ENCODE measurements around the gene KRTAP9-4. TPM values are rescaled to one million over a fixed set of nuclear protein-coding genes. Genes with fewer than 3 reads are reported as not detected.
"Not testable (repeated sequence)": the region's sequence is repeated elsewhere in the genome, so short reads cannot be mapped to it uniquely, and the experiment has no call there.

Gene KRTAP9-4
- not detected for total RNA-seq (ENCODE audit: unreplicated experiment)
- long read RNA-seq: 0 reads

DNA sequence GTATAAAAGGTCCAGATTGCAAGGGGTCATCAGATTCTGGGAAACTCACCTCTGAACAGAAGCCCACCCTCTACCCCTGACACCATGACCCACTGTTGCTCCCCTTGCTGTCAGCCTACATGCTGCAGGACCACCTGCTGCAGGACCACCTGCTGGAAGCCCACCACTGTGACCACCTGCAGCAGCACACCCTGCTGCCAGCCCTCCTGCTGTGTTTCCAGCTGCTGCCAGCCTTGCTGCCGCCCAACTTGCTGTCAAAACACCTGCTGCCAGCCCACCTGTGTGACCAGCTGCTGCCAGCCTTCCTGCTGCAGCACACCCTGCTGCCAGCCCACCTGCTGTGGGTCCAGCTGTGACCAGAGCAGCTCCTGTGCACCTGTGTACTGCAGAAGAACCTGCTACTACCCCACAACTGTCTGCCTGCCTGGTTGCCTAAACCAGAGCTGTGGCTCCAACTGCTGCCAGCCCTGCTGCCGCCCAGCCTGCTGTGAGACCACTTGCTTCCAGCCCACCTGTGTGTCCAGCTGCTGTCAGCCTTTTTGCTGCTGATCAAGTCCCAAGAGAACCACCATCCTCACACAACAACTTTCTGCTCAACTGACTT lies at the start of gene KRTAP9-4:
KRTAP9-4 (plus strand) TSS at position 51 of the 604 bp plus-strand sequence; CDS start at position 85, 34 bp downstream.
- H3K9me3 Mint-ChIP-seq (ENCODE audit: unreplicated experiment); H3K27me3 Mint-ChIP-seq (ENCODE audit: unreplicated experiment); H3K4me1 Mint-ChIP-seq (ENCODE audit: unreplicated experiment); DNase-seq (ENCODE audit: low spot score); H3K27ac Mint-ChIP-seq (ENCODE audit: unreplicated experiment); H3K36me3 Mint-ChIP-seq (ENCODE audit: low read depth, unreplicated experiment); H3K4me3 Mint-ChIP-seq (ENCODE audit: unreplicated experiment): not testable (repeated sequence)

GRCh38 chr17:41211845-41212466 lies 37.5 kb upstream of the KRTAP9-4 start:
- H3K4me1 Mint-ChIP-seq (ENCODE audit: unreplicated experiment): no peaks in the 10 kb centered on the region
- no peaks in the 10 kb centered on the region for H3K36me3 Mint-ChIP-seq (ENCODE audit: low read depth, unreplicated experiment)
- no peaks in the 10 kb centered on the region for H3K9me3 Mint-ChIP-seq (ENCODE audit: unreplicated experiment)
- no peak overlapping the region for H3K27ac Mint-ChIP-seq (ENCODE audit: unreplicated experiment)
- TF ChIP-seq, protein P1, sequence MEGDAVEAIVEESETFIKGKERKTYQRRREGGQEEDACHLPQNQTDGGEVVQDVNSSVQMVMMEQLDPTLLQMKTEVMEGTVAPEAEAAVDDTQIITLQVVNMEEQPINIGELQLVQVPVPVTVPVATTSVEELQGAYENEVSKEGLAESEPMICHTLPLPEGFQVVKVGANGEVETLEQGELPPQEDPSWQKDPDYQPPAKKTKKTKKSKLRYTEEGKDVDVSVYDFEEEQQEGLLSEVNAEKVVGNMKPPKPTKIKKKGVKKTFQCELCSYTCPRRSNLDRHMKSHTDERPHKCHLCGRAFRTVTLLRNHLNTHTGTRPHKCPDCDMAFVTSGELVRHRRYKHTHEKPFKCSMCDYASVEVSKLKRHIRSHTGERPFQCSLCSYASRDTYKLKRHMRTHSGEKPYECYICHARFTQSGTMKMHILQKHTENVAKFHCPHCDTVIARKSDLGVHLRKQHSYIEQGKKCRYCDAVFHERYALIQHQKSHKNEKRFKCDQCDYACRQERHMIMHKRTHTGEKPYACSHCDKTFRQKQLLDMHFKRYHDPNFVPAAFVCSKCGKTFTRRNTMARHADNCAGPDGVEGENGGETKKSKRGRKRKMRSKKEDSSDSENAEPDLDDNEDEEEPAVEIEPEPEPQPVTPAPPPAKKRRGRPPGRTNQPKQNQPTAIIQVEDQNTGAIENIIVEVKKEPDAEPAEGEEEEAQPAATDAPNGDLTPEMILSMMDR (IDR thresholded peaks at IDR 0.05; ENCODE audit: unreplicated experiment): no peak
- DNase-seq (ENCODE audit: low spot score): no peak
- H3K4me3 Mint-ChIP-seq (ENCODE audit: unreplicated experiment): no peak overlapping the region
- H3K27me3 Mint-ChIP-seq (ENCODE audit: unreplicated experiment): no peaks in the 10 kb centered on the region

DNA sequence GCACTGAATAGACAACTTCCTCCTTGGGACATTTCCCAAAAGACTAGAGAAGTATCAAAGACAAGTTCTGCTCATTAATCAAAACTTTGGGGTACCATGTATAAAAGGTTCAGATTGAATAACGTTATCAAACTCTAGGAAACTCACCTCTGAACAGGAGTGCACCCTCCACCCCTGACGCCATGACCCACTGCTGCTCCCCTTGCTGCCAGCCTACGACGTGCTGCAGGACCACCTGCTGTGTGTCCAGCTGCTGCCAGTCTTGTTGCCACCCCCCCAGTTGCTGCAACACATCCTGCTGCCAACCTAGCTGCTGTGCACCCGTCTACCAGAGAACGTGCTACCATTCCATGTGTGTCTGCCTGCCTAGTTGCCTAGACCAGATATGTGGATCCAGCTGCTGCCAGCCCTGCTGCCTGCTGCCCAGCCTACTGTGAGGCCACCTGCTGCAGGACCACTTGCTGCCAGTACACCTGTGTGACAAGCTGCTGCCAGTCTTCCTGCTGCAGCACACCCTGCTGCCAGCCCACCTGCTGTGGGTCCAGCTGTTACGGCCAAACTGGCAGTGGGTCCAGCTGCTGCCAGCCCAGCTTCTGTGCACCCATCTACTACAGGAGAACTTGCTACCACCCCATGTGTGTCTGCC lies 36.8 kb upstream of the KRTAP9-4 start:
- TF ChIP-seq, protein P1 (IDR thresholded peaks at IDR 0.05; ENCODE audit: unreplicated experiment): no peak
- no peaks in the 10 kb centered on the region for H3K36me3 Mint-ChIP-seq (ENCODE audit: low read depth, unreplicated experiment)
- H3K27me3 Mint-ChIP-seq (ENCODE audit: unreplicated experiment): no peaks in the 10 kb centered on the region

DNA sequence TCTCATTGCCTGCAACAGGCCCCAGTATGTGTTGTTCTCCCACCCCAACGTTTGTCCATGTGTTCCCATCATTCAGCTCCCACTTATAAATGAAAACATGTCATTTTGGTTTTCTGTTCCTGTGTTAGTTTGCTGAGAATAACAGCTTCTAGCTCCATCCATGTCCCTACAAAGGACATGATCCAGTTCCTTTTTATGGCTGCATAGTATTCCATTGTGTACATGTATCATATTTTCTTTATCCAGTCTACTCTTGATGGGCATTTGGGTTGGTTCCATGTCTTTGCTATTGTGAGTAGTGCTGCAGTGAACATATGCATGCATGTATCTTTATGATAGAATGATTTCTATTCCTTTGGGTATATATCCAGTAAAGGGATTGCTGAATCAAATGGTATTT lies 33.8 kb upstream of the KRTAP9-4 start:
- DNase-seq (ENCODE audit: low spot score): no peak
- Mint-ChIP-seq H3K9me3 (ENCODE audit: unreplicated experiment) (no peaks in the 10 kb centered on the region), H3K4me3 (ENCODE audit: unreplicated experiment) (no peak overlapping the region), H3K4me1 (ENCODE audit: unreplicated experiment) (no peaks in the 10 kb centered on the region), H3K27me3 (ENCODE audit: unreplicated experiment) (no peaks in the 10 kb centered on the region), H3K27ac (ENCODE audit: unreplicated experiment) (no peak overlapping the region), H3K36me3 (ENCODE audit: low read depth, unreplicated experiment) (no peaks in the 10 kb centered on the region)
- TF ChIP-seq, protein P1 (IDR thresholded peaks at IDR 0.05; ENCODE audit: unreplicated experiment): no peak

More for the DNA sequence above, 36.8 kb upstream of the KRTAP9-4 start:
- H3K9me3 Mint-ChIP-seq (ENCODE audit: unreplicated experiment): no peaks in the 10 kb centered on the region
- H3K27ac Mint-ChIP-seq (ENCODE audit: unreplicated experiment): no peak overlapping the region
- DNase-seq (ENCODE audit: low spot score): no peak
- H3K4me3 Mint-ChIP-seq (ENCODE audit: unreplicated experiment): no peak overlapping the region
- no peaks in the 10 kb centered on the region for H3K4me1 Mint-ChIP-seq (ENCODE audit: unreplicated experiment)

DNA sequence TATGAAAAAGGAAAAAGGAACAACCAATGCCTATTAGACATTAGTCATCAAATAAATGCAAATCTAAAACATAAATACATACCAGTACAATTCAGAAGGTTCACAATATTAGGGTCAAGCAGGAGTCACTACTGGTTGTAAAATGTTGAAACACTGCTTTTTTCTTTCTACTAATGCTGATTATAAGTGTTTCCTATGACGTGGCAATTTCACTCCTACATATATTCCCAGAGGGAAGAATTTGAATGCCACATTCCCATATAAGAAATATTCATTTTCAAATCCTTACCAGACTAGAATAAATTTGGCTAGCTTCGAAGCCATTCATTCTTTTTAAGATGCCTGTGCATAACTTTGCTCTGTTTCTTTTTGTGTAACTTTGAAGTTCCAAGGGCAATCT lies 25.7 kb upstream of the KRTAP9-4 start:
- peaks cover 1% of the 10 kb centered on the region for H3K27me3 Mint-ChIP-seq (ENCODE audit: unreplicated experiment)
- TF ChIP-seq, protein P1 (IDR thresholded peaks at IDR 0.05; ENCODE audit: unreplicated experiment): no peak
- H3K36me3 Mint-ChIP-seq (ENCODE audit: low read depth, unreplicated experiment): no peaks in the 10 kb centered on the region
- H3K9me3 Mint-ChIP-seq (ENCODE audit: unreplicated experiment): no peaks in the 10 kb centered on the region
- DNase-seq (ENCODE audit: low spot score): no peak
- no peaks in the 10 kb centered on the region for H3K4me1 Mint-ChIP-seq (ENCODE audit: unreplicated experiment)
- H3K4me3 Mint-ChIP-seq (ENCODE audit: unreplicated experiment): no peak overlapping the region
- H3K27ac Mint-ChIP-seq (ENCODE audit: unreplicated experiment): no peak overlapping the region

All from endothelial cell (in vitro differentiated cells).